Mononuclear cell (primary cell): ENCODE data around the gene TGFBR3. TPM values are rescaled to one million over a fixed set of nuclear protein-coding genes. Genes with fewer than 3 reads are reported as not detected.

ENCODE experiments used
- H3K27me3 ChIP-seq: 2 replicates; pipeline ENCODE4 v1.6.0; 2011; ENCODE audit warnings: low read length, control low read depth; ENCODE audit not compliant: insufficient read depth
- H3K4me1 ChIP-seq: 2 replicates; pipeline ENCODE4 v1.5.1; 2011; ENCODE audit warnings: mild to moderate bottlenecking, low read length, control low read depth; ENCODE audit not compliant: insufficient read depth
- H3K4me3 ChIP-seq: 2 replicates; pipeline ENCODE4 v1.5.1; 2011; ENCODE audit warnings: mild to moderate bottlenecking, low read length, moderate library complexity
- H3K9me3 ChIP-seq: 2 replicates; pipeline ENCODE4 v1.5.1; 2011; ENCODE audit warnings: low read depth, mild to moderate bottlenecking, control low read depth, low read length
- total RNA-seq: library from RNA; depleted of rRNA; stranded (reverse); fragments of >200 nt; gene quantifications from one replicate; pipeline ENCODE4 v1.2.3, GENCODE V29; 2012

The TGFBR3 gene
- total RNA-seq, 1 donor, result 40.8 TPM

DNA sequence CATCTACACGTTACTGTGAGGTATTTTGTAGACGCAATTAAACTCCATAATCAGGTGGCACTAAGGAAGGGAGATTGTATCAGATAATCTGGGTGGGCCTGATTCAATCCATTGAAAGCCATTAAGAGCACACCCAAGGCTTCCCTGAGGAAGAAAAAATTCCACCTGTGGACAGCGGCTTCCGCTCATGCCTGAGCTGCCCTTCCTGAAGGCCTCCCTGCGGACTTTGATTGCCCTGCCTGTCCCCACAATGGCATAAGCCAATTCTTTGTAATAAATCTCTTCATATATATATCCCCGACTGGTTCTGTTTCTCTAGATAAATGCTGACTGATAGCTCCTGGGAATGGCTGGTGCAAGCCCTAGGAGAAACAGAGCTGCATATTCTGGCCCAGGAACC lies 138.3 kb downstream of the TGFBR3 start:
- Histone ChIP-seq H3K9me3 (no peaks in the 10 kb centered on the region), H3K27me3 (no peaks in the 10 kb centered on the region), H3K4me3 (no peak overlapping the region), H3K4me1 (no peaks in the 10 kb centered on the region)

DNA sequence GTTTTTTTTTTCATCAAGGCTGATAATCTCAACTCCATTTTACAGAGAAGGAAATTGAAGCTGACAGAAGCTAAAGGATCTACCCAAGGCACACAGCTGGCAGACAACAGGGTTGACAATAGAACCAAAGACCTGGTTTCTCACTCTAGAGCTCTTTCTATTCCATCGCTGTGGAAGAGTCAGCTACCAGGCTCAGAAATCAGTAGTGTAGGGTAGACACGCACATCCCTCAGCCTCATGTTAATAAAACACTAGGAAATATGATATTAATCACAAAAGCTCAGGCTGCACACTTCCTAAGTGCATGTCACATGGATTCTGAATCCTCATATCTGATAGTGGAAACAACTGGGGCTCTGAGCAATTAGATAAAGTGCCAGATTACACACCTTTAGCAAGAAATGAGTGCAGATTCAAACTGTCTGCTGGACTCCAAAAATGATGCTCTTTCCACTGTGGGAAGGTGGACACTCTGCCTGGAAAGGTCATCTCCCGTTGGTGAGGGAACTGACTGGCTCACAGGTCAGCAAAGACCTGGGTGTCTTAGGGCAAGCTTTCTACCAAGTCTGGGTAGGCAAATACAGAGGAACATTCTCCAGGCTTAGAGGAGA lies 139.1 kb downstream of the TGFBR3 start:
- H3K27me3 ChIP-seq, result no peaks in the 10 kb centered on the region

DNA sequence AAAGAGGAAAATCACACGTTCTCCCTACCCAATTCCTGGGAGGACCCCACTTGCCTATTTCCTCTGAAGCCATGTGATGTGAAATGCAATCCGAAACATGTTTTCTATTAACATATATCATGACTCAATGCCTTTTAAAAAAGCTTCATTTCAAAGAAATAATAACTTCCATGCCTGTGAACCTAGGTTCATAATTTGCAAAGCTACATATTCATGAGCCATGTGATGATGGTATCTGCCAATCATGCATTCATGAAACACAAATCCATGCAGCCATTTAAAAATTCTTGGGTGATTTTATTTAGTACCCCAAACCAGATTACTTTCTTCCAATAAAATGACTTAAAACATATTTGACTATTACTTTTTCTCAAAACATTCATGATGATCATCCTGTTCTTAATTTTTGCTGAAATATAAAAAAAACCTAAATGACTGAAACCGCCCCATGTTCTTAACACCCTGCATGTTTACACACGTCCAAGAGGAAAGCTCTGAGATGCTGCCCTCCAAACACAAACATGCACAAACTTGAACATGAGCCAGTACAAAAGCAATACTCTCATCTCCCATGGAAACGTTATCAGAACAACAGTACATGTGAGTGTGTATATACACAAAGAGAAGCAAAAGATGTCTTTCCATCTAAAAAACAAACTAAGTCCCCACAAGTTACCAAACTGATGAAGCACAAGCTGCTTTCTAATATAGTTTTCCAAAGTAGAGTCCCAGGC lies 140.1 kb downstream of the TGFBR3 start:
- Histone ChIP-seq H3K27me3 (no peaks in the 10 kb centered on the region), H3K9me3 (no peaks in the 10 kb centered on the region), H3K4me3 (no peak overlapping the region), H3K4me1 (no peaks in the 10 kb centered on the region)

More for the DNA sequence above, 139.1 kb downstream of the TGFBR3 start:
- no peaks in the 10 kb centered on the region for H3K4me1 ChIP-seq
- H3K4me3 ChIP-seq, result no peak overlapping the region
- H3K9me3 ChIP-seq, result no peaks in the 10 kb centered on the region

DNA sequence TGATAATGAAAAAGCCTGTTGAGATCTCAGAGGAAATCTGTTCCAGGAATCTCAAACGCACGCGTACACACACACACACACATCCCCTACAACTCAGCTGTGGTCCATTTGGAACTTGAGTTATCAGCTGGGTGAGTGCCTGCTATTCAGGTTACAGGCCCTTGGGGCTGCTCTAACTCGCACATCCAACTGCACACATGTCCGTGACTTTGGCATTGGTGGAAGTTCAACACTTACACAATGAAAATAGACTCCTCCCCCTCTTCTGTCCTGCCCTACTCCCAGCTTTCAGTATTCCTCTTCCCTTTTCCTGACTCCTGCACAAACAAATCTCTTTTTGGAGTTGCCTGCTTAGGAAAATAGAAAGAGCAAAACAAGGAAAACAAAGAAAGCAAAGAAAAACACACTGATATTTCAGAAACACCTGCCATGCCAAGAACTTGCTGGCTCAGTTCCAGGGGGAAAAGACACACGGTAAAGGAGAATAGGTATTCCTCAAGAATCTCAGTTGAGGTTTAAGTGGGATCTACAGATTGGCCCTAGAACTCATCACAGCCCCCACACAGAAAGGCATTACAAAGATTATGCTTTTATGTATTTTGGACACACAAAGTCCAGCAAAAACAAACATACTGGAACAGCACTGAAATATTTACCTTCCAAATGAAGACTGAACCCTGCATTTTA lies 140.9 kb downstream of the TGFBR3 start:
- Histone ChIP-seq H3K4me1 (no peaks in the 10 kb centered on the region), H3K9me3 (no peaks in the 10 kb centered on the region), H3K4me3 (no peak overlapping the region), H3K27me3 (no peaks in the 10 kb centered on the region)

DNA sequence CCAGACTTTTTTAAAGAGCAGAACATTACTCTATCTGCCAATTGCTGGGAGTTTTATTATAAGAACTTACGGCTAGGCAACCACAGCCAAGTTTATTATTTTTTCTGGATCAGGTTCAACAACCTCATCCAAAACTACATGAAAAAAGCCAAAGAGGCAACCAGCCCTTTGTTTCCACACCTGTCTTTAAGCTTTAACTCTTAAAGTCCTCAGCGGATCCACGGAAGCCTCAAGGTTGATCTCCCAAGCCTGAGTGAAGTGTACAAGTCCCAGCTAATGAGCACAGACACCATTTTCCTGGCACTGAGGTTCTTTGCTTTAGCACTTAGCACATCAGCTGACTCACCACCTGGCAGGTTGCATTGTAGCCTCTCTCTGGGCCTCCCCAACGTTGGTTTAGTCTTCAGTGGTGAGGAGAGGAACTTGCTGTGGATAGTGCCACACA lies 143.1 kb downstream of the TGFBR3 start:
- Histone ChIP-seq H3K27me3 (no peaks in the 10 kb centered on the region), H3K9me3 (no peaks in the 10 kb centered on the region), H3K4me3 (no peak overlapping the region), H3K4me1 (no peaks in the 10 kb centered on the region)

DNA sequence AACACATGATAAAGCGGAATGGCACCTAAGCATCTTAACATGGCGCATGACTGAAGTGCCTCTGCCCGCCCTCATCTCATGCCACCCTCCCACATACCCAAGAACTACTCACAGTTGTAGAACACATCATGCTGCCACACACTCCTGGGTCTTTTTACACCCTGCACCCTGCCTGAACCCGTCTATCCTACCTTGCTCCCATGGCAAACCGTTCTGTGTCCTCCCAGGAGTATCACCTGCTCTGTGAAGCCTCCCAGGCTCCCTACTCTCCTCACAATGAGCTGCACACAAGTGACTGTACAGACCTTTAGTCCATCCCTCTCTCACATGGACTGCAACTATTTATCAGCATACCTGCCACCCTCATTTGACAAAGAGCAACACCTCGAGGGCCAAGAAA lies 144.0 kb downstream of the TGFBR3 start:
- Histone ChIP-seq H3K9me3 (no peaks in the 10 kb centered on the region), H3K4me3 (no peak overlapping the region), H3K27me3 (no peaks in the 10 kb centered on the region), H3K4me1 (no peaks in the 10 kb centered on the region)

DNA sequence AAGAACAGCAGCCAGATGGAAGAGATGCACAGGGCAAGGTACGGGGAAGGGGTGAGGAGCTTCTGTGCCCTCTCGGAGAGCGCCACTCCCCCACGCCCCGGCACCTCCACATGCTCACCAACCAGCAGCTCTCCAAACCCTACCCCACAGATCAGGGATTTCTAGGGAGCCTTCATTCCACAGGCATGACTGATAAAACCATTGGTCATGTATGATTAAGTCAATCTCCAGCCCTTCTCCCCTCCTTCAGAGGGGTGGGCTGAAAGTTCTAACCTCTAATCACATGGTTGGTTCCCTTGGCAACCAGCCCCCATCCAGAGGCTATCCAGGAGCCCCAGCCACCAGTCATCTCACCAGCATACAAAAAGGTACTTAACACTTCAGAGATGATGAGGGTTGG lies 144.7 kb downstream of the TGFBR3 start:
- Histone ChIP-seq H3K4me1 (no peaks in the 10 kb centered on the region), H3K9me3 (no peaks in the 10 kb centered on the region), H3K4me3 (no peak overlapping the region), H3K27me3 (no peaks in the 10 kb centered on the region)

DNA sequence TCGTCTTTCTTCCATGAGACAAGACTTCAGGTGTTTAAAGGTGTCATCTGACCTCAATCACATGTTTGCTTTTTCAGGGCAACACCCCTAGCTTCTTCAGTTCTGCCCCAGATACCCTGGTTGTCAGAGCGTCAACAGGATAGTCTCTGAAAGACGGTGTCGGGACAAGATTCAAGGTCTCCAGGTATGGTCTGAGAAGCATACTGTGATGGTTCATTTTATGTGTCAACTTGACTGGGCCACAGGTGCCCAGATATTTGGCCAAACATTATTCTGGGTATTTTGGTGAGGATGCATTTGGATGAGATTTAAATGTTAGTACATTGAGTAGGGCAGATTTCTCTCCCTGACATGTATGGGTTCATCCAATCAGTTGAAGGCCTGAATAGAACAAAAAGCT lies 148.3 kb downstream of the TGFBR3 start:
- Histone ChIP-seq H3K9me3 (no peaks in the 10 kb centered on the region), H3K4me1 (no peaks in the 10 kb centered on the region), H3K27me3 (no peaks in the 10 kb centered on the region), H3K4me3 (no peak overlapping the region)

DNA sequence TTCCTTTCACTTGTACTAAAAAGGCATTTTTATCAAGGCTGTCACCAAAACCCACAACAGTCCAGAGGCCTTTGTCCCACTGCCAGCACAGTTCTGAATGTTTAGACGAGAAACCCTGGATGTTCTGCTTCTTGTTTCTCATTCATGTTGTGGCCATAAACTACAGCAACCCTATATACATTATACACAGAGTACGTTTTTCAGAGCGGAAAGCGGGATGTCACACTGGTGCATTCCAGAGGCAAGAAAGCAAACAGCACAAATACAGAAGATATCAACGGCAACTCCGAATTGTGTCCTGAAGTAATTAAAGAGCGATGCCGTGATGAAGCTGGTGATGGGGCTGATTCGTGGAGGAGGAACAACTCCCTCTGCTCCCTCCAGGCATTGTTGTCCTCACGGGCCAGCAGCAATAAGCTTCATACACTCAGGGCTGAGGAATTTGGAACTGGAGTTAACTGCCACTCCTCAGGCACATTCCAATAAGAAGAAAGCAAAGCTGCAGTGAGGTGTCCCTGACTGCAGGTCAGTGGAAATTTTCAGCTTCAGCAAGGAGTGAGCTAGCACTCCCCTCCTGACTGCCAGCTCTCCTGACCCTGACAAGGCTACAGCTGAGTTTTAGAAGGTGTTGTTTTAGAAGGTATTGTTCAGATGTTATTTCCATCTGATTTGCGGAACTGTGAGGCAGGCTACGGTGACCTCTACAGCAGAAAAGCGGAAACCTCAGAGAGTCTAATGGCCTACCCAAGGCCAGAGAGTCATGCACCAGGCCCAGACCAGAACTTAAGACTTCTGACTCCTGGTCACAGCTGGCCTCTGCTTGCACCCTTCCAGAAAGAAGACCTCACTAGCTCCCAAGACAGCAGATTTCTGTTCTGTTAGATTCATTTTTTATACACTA lies 149.0 kb downstream of the TGFBR3 start:
- Histone ChIP-seq H3K9me3 (no peaks in the 10 kb centered on the region), H3K4me3 (no peak overlapping the region), H3K27me3 (no peaks in the 10 kb centered on the region), H3K4me1 (peaks cover 4% of the 10 kb centered on the region)

DNA sequence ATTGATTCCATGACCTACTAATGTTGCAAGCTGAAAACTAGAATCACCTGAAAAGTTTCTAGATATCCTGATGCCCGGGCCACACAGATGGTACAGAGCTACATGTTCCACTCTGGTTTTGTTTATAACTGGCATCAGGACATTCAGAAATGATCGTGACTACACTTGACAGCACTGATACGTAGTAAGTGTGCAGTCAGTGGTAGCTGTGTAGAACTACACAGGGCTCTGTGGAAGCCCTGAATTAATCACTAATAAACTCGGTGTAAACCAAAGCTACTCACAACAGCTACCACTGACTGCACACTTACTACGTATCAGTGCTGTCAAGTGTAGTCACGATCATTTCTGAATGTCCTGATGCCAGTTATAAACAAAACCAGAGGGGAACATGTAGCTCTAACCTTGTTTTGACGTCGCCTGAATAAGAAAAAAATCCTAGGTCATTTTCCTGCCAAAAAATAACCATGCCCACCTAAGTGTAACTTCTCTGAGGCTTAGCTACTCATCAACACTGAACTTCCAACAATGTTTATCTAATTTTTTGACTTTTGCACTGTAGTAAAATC lies 149.7 kb downstream of the TGFBR3 start:
- Histone ChIP-seq H3K4me1 (peaks cover 10% of the 10 kb centered on the region), H3K4me3 (no peak overlapping the region), H3K9me3 (no peaks in the 10 kb centered on the region), H3K27me3 (no peaks in the 10 kb centered on the region)

DNA sequence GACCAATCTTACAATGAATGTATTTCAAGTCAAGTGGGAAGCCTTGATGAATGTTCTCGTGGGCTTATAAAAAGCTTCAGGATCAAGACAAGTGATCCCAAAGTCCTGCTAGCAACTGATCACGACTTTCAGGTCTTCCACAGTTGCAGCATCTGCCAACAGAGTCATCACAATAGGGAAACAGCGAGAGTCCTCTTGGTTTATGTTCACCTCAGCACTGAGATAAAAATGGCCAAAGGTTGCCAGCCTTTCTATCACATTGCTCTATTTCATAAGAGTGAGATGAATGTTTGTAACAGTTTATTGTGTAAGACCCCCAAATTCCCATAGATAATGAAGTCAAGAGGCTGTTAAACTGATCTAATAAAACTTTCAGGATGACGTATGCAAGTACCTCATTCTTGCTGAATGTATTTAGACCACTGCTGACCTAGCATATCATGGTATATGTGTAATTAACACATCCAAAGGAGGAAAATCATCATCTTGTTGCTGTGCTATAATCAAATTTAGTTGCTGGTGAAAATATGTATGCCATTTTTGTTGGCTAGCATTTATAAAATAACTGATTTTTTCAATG lies 150.6 kb downstream of the TGFBR3 start:
- Histone ChIP-seq H3K27me3 (no peaks in the 10 kb centered on the region), H3K4me1 (peaks cover 19% of the 10 kb centered on the region), H3K4me3 (no peak overlapping the region), H3K9me3 (no peaks in the 10 kb centered on the region)

DNA sequence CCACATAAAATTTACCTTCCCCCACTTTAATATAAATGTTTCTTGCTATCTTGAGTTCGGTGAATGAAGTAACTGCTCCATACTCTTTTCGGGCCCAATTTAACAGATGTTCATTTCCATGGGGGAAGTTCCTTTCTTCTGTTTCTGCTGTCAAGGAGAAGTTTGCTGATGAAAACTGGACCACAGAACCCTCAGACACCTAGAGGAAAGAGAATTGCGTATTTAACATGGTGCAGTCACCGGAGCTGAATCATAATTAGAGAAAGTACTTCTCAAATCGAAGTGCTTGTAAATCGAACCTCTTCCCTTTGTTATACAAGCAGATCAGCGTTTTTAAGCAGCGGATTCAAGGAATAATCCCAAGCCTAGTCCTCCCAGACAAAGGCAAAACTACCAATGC lies 151.2 kb downstream of the TGFBR3 start:
- Histone ChIP-seq H3K4me3 (no peak overlapping the region), H3K4me1 (peaks cover 24% of the 10 kb centered on the region), H3K9me3 (no peaks in the 10 kb centered on the region), H3K27me3 (no peaks in the 10 kb centered on the region)

DNA sequence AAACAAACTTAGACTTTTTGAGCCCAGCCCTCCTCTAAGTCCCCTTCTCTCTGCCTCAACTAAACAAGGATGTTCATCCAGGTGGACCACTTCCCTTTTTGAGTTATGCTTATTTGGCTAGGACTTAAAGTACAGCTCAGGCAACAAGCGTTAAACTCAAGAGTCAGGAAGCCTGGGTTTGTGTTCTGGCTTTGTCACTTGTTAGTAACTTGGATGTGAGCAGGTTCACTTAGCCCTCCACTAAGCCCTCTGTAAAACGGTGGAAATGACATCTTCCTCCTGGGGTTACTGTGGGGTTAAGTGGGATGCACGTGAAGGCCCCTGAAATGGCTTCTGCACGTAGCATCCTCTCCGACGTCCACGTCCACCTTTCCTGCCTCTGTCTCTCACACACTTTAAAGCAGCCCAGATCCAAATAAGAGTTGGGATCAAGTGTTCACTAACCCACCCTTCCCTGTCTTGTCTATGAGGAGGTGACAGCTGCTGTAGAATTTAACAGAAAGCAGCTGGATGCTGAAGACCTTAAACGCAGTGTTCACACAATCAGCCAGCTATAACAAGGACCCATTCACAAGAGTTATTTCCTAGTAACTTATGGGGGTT lies 152.7 kb downstream of the TGFBR3 start:
- Histone ChIP-seq H3K27me3 (no peaks in the 10 kb centered on the region), H3K4me3 (no peak overlapping the region), H3K9me3 (no peaks in the 10 kb centered on the region), H3K4me1 (peaks cover 24% of the 10 kb centered on the region)
